A673 (cell line): Measurements from ENCODE around the gene RNF121. TPM values are rescaled to one million over a fixed set of nuclear protein-coding genes. Genes with fewer than 3 reads are reported as not detected.

Source experiments
- BruUV-seq: library from RNA; stranded (reverse); fragments of 400-500 nt; replicated peaks from 2 replicates; lab custom pipeline; 2021; lab: Mats Ljungman, UMichigan
- CTCF ChIA-PET: fragments of 300-600 bp; sonication (Branson Sonifier 250); formaldehyde crosslinking; loops from one replicate; lab custom pipeline; 2022; ENCODE audit warnings: antibody characterized with exemption; lab: Charles Lee
- POLR2A ChIA-PET: fragments of 300-600 bp; sonication (Branson Sonifier 250); formaldehyde crosslinking; loops from one replicate; lab custom pipeline; 2022; ENCODE audit warnings: antibody characterized with exemption; ENCODE audit not compliant: low non-redundant PET; lab: Charles Lee
- DNase-seq: peaks from one replicate; pipeline ENCODE4 v3.0.0-alpha.2; 2015; ENCODE audit warnings: low spot score
- H3K27ac ChIP-seq: fragments of 200-600 bp; sonication (generic); 2 replicates; pipeline ENCODE4 v1.5.1; 2016; ENCODE audit warnings: mixed run types, low read depth, mild to moderate bottlenecking, mixed read lengths, antibody characterized with exemption, low read length; ENCODE audit not compliant: poor library complexity, severe bottlenecking
- H3K27me3 ChIP-seq: fragments of 200-600 bp; sonication (generic); replicated peaks from 2 replicates; pipeline ENCODE4 v1.6.1; 2017; ENCODE audit warnings: mixed run types, low read depth, mild to moderate bottlenecking, mixed read lengths, antibody characterized with exemption, low read length; ENCODE audit not compliant: insufficient read depth, poor library complexity
- H3K36me3 ChIP-seq: fragments of 200-600 bp; sonication (generic); 2 replicates; pipeline ENCODE4 v1.6.1; 2016; ENCODE audit warnings: mixed run types, mild to moderate bottlenecking, mixed read lengths, antibody characterized with exemption, low read length; ENCODE audit not compliant: insufficient read depth, poor library complexity, severe bottlenecking
- H3K4me1 ChIP-seq: fragments of 200-600 bp; sonication (generic); 2 replicates; pipeline ENCODE4 v1.6.1; 2017; ENCODE audit warnings: mixed run types, mild to moderate bottlenecking, mixed read lengths, antibody characterized with exemption, low read length; ENCODE audit not compliant: insufficient read depth, poor library complexity, severe bottlenecking
- H3K4me3 ChIP-seq: fragments of 200-600 bp; sonication (generic); 2 replicates; pipeline ENCODE4 v1.5.1; 2016; ENCODE audit warnings: low read depth, mixed run types, mild to moderate bottlenecking, mixed read lengths, low read length; ENCODE audit not compliant: poor library complexity, severe bottlenecking
- H3K9me3 ChIP-seq: fragments of 200-600 bp; sonication (generic); 2 replicates; pipeline ENCODE4 v1.6.1; 2016; ENCODE audit warnings: mixed run types, low read depth, mild to moderate bottlenecking, mixed read lengths, antibody characterized with exemption, low read length; ENCODE audit not compliant: poor library complexity, severe bottlenecking
- CTCF ChIP-seq: fragments of 300-800, 200-600 bp; sonication (generic); conservative IDR thresholded peaks from 2 replicates; pipeline ENCODE4 v1.5.1; 2017; ENCODE audit warnings: low read depth, mild to moderate bottlenecking, antibody characterized with exemption, low read length, moderate library complexity, mixed read lengths
- EZH2 ChIP-seq: fragments of 200-600 bp; sonication (generic); IDR thresholded peaks from 2 replicates; pipeline ENCODE4 v1.6.1; 2017; ENCODE audit warnings: borderline replicate concordance, low read depth, mild to moderate bottlenecking, mixed read lengths, antibody characterized with exemption, low read length; ENCODE audit not compliant: poor library complexity, severe bottlenecking
- intact Hi-C: fragments of 100-400 bp; cut with micrococcal nuclease; formaldehyde crosslinking; loops from one replicate; pipeline ENCODE4 v1.10.0; 2022; ENCODE audit not compliant: unreplicated experiment
- total RNA-seq: library from RNA; stranded (reverse); gene quantifications from 2 replicates; pipeline ENCODE4 v1.2.3, GENCODE V29; 2021

The RNF121 gene
- total RNA-seq, 1 experiment from 2014 or later: 59.1 TPM

GRCh38 chr11:72004515-72005346, 75.9 kb downstream of the RNF121 start:
- CTCF ChIA-PET: no interaction called here
- TF ChIP-seq CTCF (no peak), EZH2 (no peak)
- DNase-seq: no peak
- Histone ChIP-seq H3K4me1 (no peaks in the 10 kb centered on the region), H3K27me3 (no peaks in the 10 kb centered on the region), H3K4me3 (no peak overlapping the region), H3K27ac (no peak overlapping the region), H3K36me3 (peaks cover 85% of the 10 kb centered on the region), H3K9me3 (no peaks in the 10 kb centered on the region)
- no TSS peak for BruUV-seq
- intact Hi-C loops: no loop called here
- POLR2A ChIA-PET: no interaction called here

- Histone ChIP-seq H3K27me3 (no peaks in the 10 kb centered on the region), H3K4me3 (no peak overlapping the region), H3K27ac (no peak overlapping the region), H3K4me1 (no peaks in the 10 kb centered on the region), H3K9me3 (no peaks in the 10 kb centered on the region), H3K36me3 (peaks cover 94% of the 10 kb centered on the region)
- ChIA-PET CTCF (no interaction called here), POLR2A (no interaction called here)
- intact Hi-C loops: no loop called here
- DNase-seq: no peak
- TF ChIP-seq CTCF: no peak
- no peak for TF ChIP-seq EZH2
- BruUV-seq: no TSS peak
These were observed 76.8 kb downstream of the RNF121 start for GRCh38 chr11:72005347-72006260.

GRCh38 chr11:72006309-72007088, 77.7 kb downstream of the RNF121 start:
- H3K27me3 ChIP-seq: no peaks in the 10 kb centered on the region
- CTCF ChIA-PET: no interaction called here
- no peaks in the 10 kb centered on the region for H3K9me3 ChIP-seq
- no peak for DNase-seq
- peaks cover 98% of the 10 kb centered on the region for H3K36me3 ChIP-seq
- intact Hi-C loops: no loop called here
- TF ChIP-seq CTCF (no peak), EZH2 (no peak)
- POLR2A ChIA-PET: no interaction called here
- H3K27ac ChIP-seq: no peak overlapping the region
- no peaks in the 10 kb centered on the region for H3K4me1 ChIP-seq
- no peak overlapping the region for H3K4me3 ChIP-seq
- no TSS peak for BruUV-seq
